ENCODE results near the gene IFNA13. TPM values are rescaled to one million over a fixed set of nuclear protein-coding genes. Genes with fewer than 3 reads are reported as not detected.

Gene IFNA13
- total RNA-seq, 4 donors from 2014 or later, result not detected

GRCh38 chr9:21357479-21358460, 10.1 kb downstream of the IFNA13 start:
- Histone ChIP-seq H3K27me3 (peaks cover 0 to 5% (median 0%) of the 10 kb centered on the region in 4 donors), H3K4me3 (no peak overlapping the region), H3K4me1 (no peaks in the 10 kb centered on the region), H3K27ac (no peak overlapping the region), H3K9me3 (no peaks in the 10 kb centered on the region), H3K36me3 (no peaks in the 10 kb centered on the region)
- no peak for DNase-seq
- TF ChIP-seq, protein P1, sequence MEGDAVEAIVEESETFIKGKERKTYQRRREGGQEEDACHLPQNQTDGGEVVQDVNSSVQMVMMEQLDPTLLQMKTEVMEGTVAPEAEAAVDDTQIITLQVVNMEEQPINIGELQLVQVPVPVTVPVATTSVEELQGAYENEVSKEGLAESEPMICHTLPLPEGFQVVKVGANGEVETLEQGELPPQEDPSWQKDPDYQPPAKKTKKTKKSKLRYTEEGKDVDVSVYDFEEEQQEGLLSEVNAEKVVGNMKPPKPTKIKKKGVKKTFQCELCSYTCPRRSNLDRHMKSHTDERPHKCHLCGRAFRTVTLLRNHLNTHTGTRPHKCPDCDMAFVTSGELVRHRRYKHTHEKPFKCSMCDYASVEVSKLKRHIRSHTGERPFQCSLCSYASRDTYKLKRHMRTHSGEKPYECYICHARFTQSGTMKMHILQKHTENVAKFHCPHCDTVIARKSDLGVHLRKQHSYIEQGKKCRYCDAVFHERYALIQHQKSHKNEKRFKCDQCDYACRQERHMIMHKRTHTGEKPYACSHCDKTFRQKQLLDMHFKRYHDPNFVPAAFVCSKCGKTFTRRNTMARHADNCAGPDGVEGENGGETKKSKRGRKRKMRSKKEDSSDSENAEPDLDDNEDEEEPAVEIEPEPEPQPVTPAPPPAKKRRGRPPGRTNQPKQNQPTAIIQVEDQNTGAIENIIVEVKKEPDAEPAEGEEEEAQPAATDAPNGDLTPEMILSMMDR (IDR thresholded peaks at IDR 0.05), result no peak
- TF ChIP-seq POLR2A (IDR thresholded peaks at IDR 0.05), result no peak
- intact Hi-C loops (cut with DNase I), result no loop called here
- WGBS, 2 donors, result 56 to 59% methylated on average over 7 of the region's 7 CpGs

DNA sequence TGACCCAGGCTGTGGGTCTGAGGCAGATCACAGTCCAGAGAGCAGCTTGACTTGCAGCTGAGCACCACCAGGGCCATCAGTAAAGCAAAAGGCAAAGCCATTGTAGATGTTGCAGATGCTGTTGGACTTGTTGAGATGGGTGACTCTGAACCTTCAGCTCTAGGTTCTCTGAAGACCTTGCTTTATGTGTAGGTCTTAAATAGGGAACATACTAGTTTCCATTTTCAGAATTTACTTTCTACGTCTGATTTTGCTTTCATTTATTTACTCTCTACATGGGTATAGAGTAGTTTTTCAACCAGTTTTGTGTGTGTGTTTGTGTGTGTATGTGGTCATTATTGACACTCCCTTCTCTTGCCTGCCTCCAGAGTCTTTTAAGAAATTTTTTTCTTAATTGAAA, 17.1 kb downstream of the IFNA13 start, which contains the start of gene IFNA6:
Gene IFNA6 (minus strand): TSS at position 101 of the 400 bp plus-strand sequence. CDS start 0 bp downstream, at position 101.
- Histone ChIP-seq H3K4me3 (no peak within 1 kb of the TSS), H3K9me3 (peaks cover 0 to under 1% (median 0%) of the 10 kb centered on the region in 3 donors), H3K27me3 (peaks cover 0 to 18% (median 0%) of the 10 kb centered on the region in 4 donors), H3K4me1 (no peaks in the 10 kb centered on the region), H3K27ac (no peak within 1 kb of the TSS), H3K36me3 (no peaks in the 10 kb centered on the region)
- TF ChIP-seq POLR2A (IDR thresholded peaks at IDR 0.05), result no peak
- TF ChIP-seq, protein P1 (IDR thresholded peaks at IDR 0.05), result no peak
- intact Hi-C loops (cut with DNase I), result no loop called here
- 70 to 75% methylated on average over 1 of the region's 1 CpG for WGBS, 2 donors
- no peak for DNase-seq

- no peak for DNase-seq
- H3K4me3 ChIP-seq, result no peak overlapping the region
- peaks cover 0 to 20% (median 0%) of the 10 kb centered on the region in 4 donors for H3K27me3 ChIP-seq
- no peak for TF ChIP-seq POLR2A (IDR thresholded peaks at IDR 0.05)
- TF ChIP-seq, protein P1 (IDR thresholded peaks at IDR 0.05), result no peak
- 41 to 68% methylated on average over 3 of the region's 3 CpGs for WGBS, 2 donors
- no peaks in the 10 kb centered on the region for H3K36me3 ChIP-seq
- no peaks in the 10 kb centered on the region for H3K4me1 ChIP-seq
- intact Hi-C loops (cut with DNase I), result no loop called here
- peaks cover 0 to 8% (median 0%) of the 10 kb centered on the region in 3 donors for H3K9me3 ChIP-seq
- H3K27ac ChIP-seq, result no peak overlapping the region
Measured at GRCh38 chr9:21348430-21348970, 19.4 kb downstream of the IFNA13 start.

DNA sequence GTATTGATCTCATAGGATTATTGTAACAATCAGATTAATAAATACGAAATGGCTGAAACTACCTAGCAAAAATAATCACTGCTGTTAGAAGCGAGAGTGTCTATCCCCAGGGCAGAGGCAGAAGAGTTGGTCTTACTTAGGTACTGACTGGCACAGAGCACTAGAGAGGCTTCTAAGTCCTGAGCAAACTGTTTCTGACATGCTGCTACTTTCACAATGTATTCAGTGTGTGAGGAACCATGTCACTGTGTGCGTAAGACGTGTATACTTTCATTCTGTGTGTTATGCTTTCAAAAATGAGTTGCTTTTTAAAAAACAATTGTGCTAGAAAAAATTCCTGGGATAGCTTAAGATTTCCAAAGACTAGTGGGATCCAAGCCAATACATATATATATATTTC, 27.1 kb downstream of the IFNA13 start:
- intact Hi-C loops (cut with DNase I), result no loop called here
- WGBS, 2 donors, result 89 to 93% methylated on average over 4 of the region's 4 CpGs
- Histone ChIP-seq H3K27ac (no peak overlapping the region), H3K4me1 (peaks cover 0 to 4% (median 0%) of the 10 kb centered on the region in 3 donors), H3K27me3 (peaks cover 0 to 11% (median 0%) of the 10 kb centered on the region in 4 donors), H3K36me3 (no peaks in the 10 kb centered on the region), H3K9me3 (peaks cover 0 to 7% (median 0%) of the 10 kb centered on the region in 3 donors), H3K4me3 (no peak overlapping the region)
- no peak for DNase-seq
- no peak for TF ChIP-seq POLR2A (IDR thresholded peaks at IDR 0.05)
- TF ChIP-seq, protein P1 (IDR thresholded peaks at IDR 0.05), result no peak

DNA sequence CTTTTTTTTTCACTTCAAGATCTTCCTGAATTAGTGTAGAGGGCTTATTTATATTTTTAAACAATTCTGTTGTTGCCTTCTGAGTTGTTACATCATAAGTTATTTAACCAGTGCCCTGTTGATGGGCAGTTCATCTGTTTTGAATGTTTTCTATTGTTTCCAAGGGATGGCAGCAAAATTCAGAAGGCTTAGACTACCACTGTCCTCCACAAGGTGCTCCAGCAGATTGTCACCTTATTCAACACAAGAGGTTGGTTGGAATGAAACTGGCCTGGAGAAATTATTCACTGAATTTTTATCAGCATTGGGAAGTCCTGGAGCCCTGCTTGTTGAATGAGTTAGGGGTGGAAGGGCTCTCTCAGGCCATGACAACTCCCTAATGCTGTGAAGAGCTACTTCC, 31.4 kb downstream of the IFNA13 start:
- no peak overlapping the region for H3K27ac ChIP-seq
- intact Hi-C loops (cut with DNase I), result no loop called here
- no peaks in the 10 kb centered on the region for H3K9me3 ChIP-seq
- H3K27me3 ChIP-seq, result peaks cover 0 to 4% (median 0%) of the 10 kb centered on the region in 4 donors
- H3K36me3 ChIP-seq, result no peaks in the 10 kb centered on the region
- DNase-seq, result no peak
- no peak overlapping the region for H3K4me3 ChIP-seq
- no peak for TF ChIP-seq POLR2A (IDR thresholded peaks at IDR 0.05)
- TF ChIP-seq, protein P1 (IDR thresholded peaks at IDR 0.05), result no peak
- peaks cover 11 to 37% (median 20%) of the 10 kb centered on the region in 3 donors for H3K4me1 ChIP-seq

Measured in esophagus squamous epithelium (tissue), 5 donors.